Transverse colon (tissue), 4 donors: Measurements from ENCODE around the gene ABCC1. TPM values are rescaled to one million over a fixed set of nuclear protein-coding genes. Genes with fewer than 3 reads are reported as not detected.

Experiments used
- DNase-seq: peaks from one replicate; pipeline ENCODE4 v3.0.0-alpha.2; 2019
- H3K27ac ChIP-seq, 4 donors: fragments of 200-600 bp; sonication (generic); 2 replicates each; pipeline ENCODE4 v1.5.1; 2016 to 2018; ENCODE audit warnings: inconsistent platforms in 4 of 4
- H3K27me3 ChIP-seq: fragments of 200-600 bp; sonication (generic); 2 replicates; pipeline ENCODE4 v1.5.1; 2017; ENCODE audit warnings: inconsistent platforms
- H3K36me3 ChIP-seq, 4 donors: fragments of 200-600 bp; sonication (generic); 2 replicates each; pipeline ENCODE4 v1.5.1; 2017 to 2019; ENCODE audit warnings: inconsistent platforms in 4 of 4
- H3K4me1 ChIP-seq, 4 donors: fragments of 200-600 bp; sonication (generic); 2 replicates each; pipeline ENCODE4 v1.5.1; 2017 to 2020; ENCODE audit warnings: inconsistent platforms in 4 of 4
- H3K4me3 ChIP-seq, 4 donors: fragments of 200-600 bp; sonication (generic); 1 replicate in 1 of 4; 2 replicates in 3 of 4; pipeline versions ENCODE4 v1.5.1 to v1.6.1; 2017 to 2019; ENCODE audit warnings: inconsistent platforms in 4 of 4
- H3K9me3 ChIP-seq, 2 donors: fragments of 200-600 bp; sonication (generic); 2 replicates each; pipeline ENCODE4 v1.5.1; 2017 to 2019; ENCODE audit warnings: inconsistent platforms in 2 of 2
- CTCF ChIP-seq, 5 experiments: fragments of 200-600 bp in 3 of 5; fragments of 450-650 bp in 2 of 5; sonication (generic) in 3 of 5; IDR thresholded peaks; 1 replicate in 2 of 5; 2 replicates in 3 of 5; pipeline ENCODE4 v1.5.1; 2016 to 2017; ENCODE audit warnings: antibody characterized with exemption in 5 of 5, inconsistent platforms in 3 of 5, mild to moderate bottlenecking in 2 of 5, moderate library complexity in 1 of 5
- EP300 ChIP-seq: sonication (generic); formaldehyde crosslinking; IDR thresholded peaks from one replicate; pipeline ENCODE4 v1.6.1; 2017; ENCODE audit warnings: antibody characterized with exemption, low read depth
- POLR2A ChIP-seq: fragments of 450-650 bp; IDR thresholded peaks from one replicate; pipeline ENCODE4 v1.6.1; 2016; ENCODE audit warnings: antibody characterized with exemption, mild to moderate bottlenecking, moderate library complexity
- POLR2AphosphoS5 ChIP-seq, 3 donors: sonication (generic); formaldehyde crosslinking; IDR thresholded peaks; one replicate each; pipeline ENCODE4 v1.6.1; 2016; ENCODE audit warnings: antibody characterized with exemption in 3 of 3
- WGBS, 2 donors: methylation state at CpG; one replicate each; pipeline ENCODE4 v1.1.5; 2018; ENCODE audit warnings: low coverage in 1 of 2; 5-methylcytosine and 5-hydroxymethylcytosine counted together
- in situ Hi-C, 4 donors: fragments of 200-750 bp; cut with MboI; loops; one replicate each; pipeline versions ENCODE4 v1.15.0 to v1.15.1; 2017; ENCODE audit warnings: low sequenced_read_pairs in 3 of 4, low pct_ligation_motif_present in 1 of 4, low pct_unique_long_range_greater_than_20kb in 1 of 4
- intact Hi-C: fragments of 100-400 bp; cut with DNase I; formaldehyde crosslinking; loops from one replicate; pipeline ENCODE4 v1.15.1; 2023; ENCODE audit warnings: low total_unique reads
- total RNA-seq, 4 donors: library from RNA; depleted of rRNA; stranded (reverse); fragments of >200 nt; gene quantifications; one replicate each; pipeline ENCODE4 v1.1.0, GENCODE V29; 2016

Gene ABCC1
- total RNA-seq, 4 donors from 2014 or later = 17.1 to 67.3 (median 36.9) TPM

- in situ Hi-C loops (loop anchor here in 3 of 4 donors (25.0 kb wide), 3 partner anchors 282 to 732 kb away; partner anchors contain the start of gene MYH11 (in 1 of the 3)), intact Hi-C loops (no loop called here)
- Histone ChIP-seq H3K27ac (no peak overlapping the region), H3K27me3 (no peaks in the 10 kb centered on the region), H3K9me3 (no peaks in the 10 kb centered on the region), H3K4me3 (no peak overlapping the region), H3K4me1 (no peaks in the 10 kb centered on the region), H3K36me3 (peaks cover 0 to 19% (median 2%) of the 10 kb centered on the region in 4 donors)
- no peak for DNase-seq
- TF ChIP-seq POLR2A = no peak
- no peak for TF ChIP-seq CTCF (IDR thresholded peaks at IDR 0.05)
- no peak for TF ChIP-seq EP300
- TF ChIP-seq POLR2AphosphoS5 (IDR thresholded peaks at IDR 0.05) = no peak
- WGBS, 2 donors = 94% methylated on average over 8 of the region's 8 CpGs; no CpG with 5 or more reads in 1 of the 2 donors
Measured at GRCh38 chr16:16143931-16144330, 194.5 kb downstream of the ABCC1 start.

DNA sequence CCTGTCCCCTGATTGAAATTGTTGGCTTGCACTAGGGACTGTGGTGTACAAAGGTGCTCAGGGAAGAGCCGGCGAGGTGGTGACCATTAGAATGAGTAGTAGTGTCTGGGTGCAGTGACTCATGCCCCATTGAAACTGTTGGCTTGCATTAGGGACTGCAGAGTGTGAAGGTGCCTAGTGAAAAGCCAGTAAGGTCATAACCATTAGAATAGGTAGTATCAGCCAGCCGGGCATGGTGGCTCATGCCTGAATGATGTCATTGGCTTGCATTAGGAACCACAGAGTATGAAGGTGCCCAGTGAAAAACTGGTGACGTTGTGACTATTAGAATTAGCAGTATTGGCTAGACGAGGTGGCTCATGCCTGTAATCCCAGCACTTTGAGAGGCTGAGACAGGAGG, 195.0 kb downstream of the ABCC1 start:
- Histone ChIP-seq H3K9me3 (no peaks in the 10 kb centered on the region), H3K4me1 (no peaks in the 10 kb centered on the region), H3K27ac (no peak overlapping the region), H3K27me3 (no peaks in the 10 kb centered on the region), H3K36me3 (peaks cover 0 to 15% (median 0%) of the 10 kb centered on the region in 4 donors), H3K4me3 (no peak overlapping the region)
- in situ Hi-C loops = loop anchor here in 3 of 4 donors (25.0 kb wide), 3 partner anchors 282 to 732 kb away; partner anchors contain the start of gene MYH11 (in 1 of the 3)
- intact Hi-C loops = no loop called here
- WGBS, 2 donors = 89 to 95% methylated on average over 4 to 5 of the region's 5 CpGs
- no peak for DNase-seq
- TF ChIP-seq CTCF (IDR thresholded peaks at IDR 0.05) (no peak), EP300 (no peak), POLR2AphosphoS5 (IDR thresholded peaks at IDR 0.05) (no peak), POLR2A (no peak)

DNA sequence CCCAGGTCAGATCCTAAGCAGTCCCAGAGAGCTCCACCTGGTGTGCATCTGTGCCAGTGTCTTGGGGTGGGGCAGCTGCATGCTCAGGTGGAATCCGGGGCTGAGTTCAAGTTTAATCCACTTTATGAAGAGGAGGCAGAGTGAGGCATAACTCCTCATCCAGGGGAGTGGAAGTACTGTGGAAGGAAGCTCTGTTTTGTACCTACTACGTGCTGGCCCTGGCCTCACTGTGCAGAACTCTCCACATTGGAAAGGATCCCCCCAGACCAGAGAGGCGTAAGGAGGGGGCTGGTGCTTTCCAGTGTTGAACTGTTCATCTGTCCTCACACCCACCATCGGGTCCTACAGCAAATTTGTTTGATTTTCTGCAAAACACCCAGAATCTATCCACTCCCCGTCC, 195.9 kb downstream of the ABCC1 start:
- no peak for DNase-seq
- in situ Hi-C loops (loop anchor here in 3 of 4 donors (25.0 kb wide), 3 partner anchors 283 to 733 kb away; partner anchors contain the start of gene MYH11 (in 1 of the 3)), intact Hi-C loops (no loop called here)
- no peak for TF ChIP-seq CTCF (IDR thresholded peaks at IDR 0.05)
- no peak for TF ChIP-seq POLR2AphosphoS5 (IDR thresholded peaks at IDR 0.05)
- no peak for TF ChIP-seq POLR2A
- no peak for TF ChIP-seq EP300
- Histone ChIP-seq H3K27ac (no peak overlapping the region), H3K9me3 (no peaks in the 10 kb centered on the region), H3K4me1 (peaks cover 0 to 6% (median 4%) of the 10 kb centered on the region in 4 donors), H3K36me3 (peaks cover 0 to 9% (median 0%) of the 10 kb centered on the region in 4 donors), H3K4me3 (no peak overlapping the region), H3K27me3 (no peaks in the 10 kb centered on the region)
- 73 to 100% methylated on average over 1 to 5 of the region's 5 CpGs for WGBS, 2 donors

GRCh38 chr16:16146380-16147315, 197.2 kb downstream of the ABCC1 start:
- Histone ChIP-seq H3K27ac (no peak overlapping the region), H3K4me1 (peaks cover 0 to 10% (median 5%) of the 10 kb centered on the region in 4 donors), H3K27me3 (no peaks in the 10 kb centered on the region), H3K4me3 (no peak overlapping the region), H3K9me3 (no peaks in the 10 kb centered on the region), H3K36me3 (peaks cover 0 to 3% (median 0%) of the 10 kb centered on the region in 4 donors)
- no peak for TF ChIP-seq CTCF (IDR thresholded peaks at IDR 0.05)
- TF ChIP-seq EP300 = no peak
- no peak for TF ChIP-seq POLR2AphosphoS5 (IDR thresholded peaks at IDR 0.05)
- no peak for TF ChIP-seq POLR2A
- DNase-seq = no peak
- intact Hi-C loops (no loop called here), in situ Hi-C loops (loop anchor here in 3 of 4 donors (25.0 kb wide), 3 partner anchors 284 to 734 kb away; partner anchors contain the start of gene MYH11 (in 1 of the 3))
- WGBS, 2 donors = 83 to 94% methylated on average over 1 to 10 of the region's 14 CpGs
